Subcutaneous adipose tissue (tissue), 4 donors: Measurements from ENCODE around the gene TRIM32. TPM values are rescaled to one million over a fixed set of nuclear protein-coding genes. Genes with fewer than 3 reads are reported as not detected.

Experiments used
- total RNA-seq, 4 donors: library from RNA; depleted of rRNA; stranded (reverse); fragments of >200 nt; gene quantifications; one replicate each; pipeline ENCODE4 v1.1.0, GENCODE V29; 2016
- TF ChIP-seq, protein P1 (sequence below): fragments of 450-650 bp; IDR thresholded peaks from one replicate; pipeline ENCODE4 v1.5.1; 2016; ENCODE audit warnings: low read depth, mild to moderate bottlenecking, control low read depth, antibody characterized with exemption, moderate library complexity

Gene TRIM32
- total RNA-seq, 4 donors from 2014 or later, result 12.8 to 22.9 (median 14.3) TPM

DNA sequence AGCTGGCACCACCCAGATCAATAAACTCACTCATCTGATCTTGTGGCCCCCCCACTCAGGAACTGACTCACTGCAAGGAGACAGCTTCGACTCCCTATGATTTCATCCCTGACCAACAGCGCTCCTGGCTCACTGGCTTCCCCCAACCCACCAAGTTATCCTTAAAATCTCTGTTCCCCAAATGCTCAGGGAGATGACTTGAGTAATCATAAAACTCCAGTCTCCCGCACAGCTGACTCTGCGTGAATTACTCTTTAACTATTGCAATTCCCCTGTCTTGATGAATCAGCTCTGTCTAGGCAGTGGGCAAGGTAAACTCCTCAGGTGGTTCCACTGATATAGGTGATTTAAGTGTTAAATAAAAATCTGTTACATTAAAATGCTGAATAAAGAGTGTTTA lies 1.9 kb upstream of the TRIM32 start:
- TF ChIP-seq, protein P1, sequence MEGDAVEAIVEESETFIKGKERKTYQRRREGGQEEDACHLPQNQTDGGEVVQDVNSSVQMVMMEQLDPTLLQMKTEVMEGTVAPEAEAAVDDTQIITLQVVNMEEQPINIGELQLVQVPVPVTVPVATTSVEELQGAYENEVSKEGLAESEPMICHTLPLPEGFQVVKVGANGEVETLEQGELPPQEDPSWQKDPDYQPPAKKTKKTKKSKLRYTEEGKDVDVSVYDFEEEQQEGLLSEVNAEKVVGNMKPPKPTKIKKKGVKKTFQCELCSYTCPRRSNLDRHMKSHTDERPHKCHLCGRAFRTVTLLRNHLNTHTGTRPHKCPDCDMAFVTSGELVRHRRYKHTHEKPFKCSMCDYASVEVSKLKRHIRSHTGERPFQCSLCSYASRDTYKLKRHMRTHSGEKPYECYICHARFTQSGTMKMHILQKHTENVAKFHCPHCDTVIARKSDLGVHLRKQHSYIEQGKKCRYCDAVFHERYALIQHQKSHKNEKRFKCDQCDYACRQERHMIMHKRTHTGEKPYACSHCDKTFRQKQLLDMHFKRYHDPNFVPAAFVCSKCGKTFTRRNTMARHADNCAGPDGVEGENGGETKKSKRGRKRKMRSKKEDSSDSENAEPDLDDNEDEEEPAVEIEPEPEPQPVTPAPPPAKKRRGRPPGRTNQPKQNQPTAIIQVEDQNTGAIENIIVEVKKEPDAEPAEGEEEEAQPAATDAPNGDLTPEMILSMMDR, result no peak

DNA sequence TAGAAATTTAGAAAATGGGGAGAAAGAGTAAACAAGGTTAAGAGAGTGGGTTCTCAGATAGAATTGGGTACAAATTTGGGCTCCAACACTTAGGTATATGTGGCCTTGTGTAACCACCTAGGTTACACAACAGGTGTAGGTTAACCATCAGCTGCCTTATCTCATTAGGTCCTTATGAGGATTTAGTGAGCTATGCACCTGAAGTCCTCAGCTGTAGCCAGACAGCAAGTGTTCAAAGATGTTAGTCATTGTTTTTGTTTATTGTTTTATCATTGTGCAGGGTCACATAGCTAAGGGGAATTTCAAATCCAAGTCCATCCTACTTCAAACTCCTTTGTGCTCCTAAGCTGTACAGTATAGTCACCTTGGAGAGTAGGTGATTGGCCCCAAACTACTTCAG lies 970 bp upstream of the TRIM32 start:
- TF ChIP-seq, protein P1, result no peak

DNA sequence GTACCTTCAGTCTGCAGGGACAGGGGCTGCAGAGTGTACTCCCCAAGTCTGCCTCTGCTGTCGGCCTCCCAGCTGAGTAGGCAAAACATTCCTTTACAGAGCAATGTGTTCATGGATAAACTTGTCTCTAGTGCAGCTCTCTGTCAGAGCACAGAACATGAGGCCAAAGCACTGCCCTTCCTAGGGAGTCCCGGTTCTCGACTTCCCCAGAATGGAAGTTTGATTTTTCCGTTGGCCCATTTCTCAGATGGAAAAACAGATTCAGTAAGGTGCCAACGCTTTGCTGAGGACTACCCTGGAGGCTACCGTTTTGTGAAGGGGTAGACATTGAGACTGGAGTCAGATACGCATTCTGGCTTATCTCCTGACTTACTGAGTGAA lies 422 bp upstream of the TRIM32 start:
- TF ChIP-seq, protein P1, result no peak

DNA sequence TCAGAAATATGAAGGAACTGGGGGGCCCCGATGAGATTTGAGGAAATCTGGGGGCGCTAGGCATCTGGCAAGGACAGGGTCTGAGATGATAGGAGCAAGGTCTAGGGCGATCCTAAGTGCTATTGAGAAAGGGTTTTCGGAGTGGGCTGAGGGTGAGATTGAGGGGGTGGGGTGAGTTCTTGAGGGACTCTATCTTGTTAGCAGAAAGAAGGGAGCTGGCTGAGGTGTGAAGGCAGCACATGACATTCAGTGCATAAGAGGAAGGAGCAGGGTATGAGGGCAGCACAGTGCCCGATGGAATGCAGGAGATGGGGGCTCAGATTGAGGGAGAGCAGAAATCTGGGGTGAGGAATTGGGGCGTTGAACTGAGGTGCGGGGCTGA lies 640 bp downstream of the TRIM32 start:
- TF ChIP-seq, protein P1, result no peak

DNA sequence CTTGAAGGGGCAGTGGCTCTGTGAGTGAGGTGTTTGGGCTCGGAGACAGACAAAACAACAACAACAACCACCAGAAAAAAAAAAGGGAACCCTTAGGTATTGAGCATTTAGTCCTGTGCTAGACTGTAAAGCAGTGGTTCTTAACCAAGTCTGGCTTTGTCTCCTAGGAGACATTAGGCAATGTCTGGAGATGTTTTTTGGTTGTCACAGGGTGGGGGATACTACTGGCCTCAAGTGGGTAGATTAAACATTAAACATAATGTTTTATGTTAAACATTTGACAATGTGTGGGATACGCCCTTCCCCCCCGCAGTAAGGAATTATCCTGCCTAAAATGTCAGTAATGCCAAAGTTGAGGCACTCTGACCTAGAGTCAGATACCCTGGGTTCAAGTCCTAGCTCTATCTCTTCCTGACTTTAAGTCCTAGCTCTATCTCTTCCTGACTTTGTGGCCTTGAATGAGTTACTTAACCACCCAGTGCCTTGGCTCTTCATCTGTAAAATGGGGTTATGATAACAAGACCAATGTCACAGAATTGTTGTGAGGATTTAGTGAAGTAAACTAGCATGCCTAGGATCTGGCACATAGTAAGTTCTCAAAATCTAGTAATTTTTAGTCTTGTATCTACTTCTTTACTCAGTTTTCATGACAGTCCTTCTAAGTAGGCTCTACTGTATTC lies 1.8 kb downstream of the TRIM32 start:
- TF ChIP-seq, protein P1, result no peak

DNA sequence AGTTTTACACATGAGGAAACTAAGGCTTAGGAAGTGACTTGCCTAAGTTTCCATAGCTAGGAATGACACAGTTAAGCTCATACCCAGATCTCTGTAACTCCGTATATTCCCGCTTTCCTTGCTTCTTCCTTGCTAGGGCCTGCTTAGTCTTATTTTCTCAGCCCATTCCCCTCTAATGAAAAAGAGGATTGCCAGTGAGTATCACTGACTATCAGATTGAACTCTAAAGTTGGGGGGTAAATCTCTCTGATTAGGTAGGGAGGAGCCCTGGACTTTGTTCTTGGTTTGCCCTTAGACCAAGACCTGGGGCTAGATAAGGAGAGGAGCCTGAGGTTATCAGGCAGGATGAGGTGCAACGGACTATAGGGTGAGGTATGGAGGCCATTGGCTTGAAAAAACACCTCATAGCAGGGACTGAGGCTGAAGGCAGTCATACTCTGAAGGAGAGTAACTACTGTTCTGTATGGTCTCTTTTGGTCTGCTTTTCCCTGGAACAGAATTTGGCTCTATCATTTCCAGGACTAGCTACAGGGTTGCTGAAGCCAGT lies 2.5 kb downstream of the TRIM32 start:
- TF ChIP-seq, protein P1, result no peak

DNA sequence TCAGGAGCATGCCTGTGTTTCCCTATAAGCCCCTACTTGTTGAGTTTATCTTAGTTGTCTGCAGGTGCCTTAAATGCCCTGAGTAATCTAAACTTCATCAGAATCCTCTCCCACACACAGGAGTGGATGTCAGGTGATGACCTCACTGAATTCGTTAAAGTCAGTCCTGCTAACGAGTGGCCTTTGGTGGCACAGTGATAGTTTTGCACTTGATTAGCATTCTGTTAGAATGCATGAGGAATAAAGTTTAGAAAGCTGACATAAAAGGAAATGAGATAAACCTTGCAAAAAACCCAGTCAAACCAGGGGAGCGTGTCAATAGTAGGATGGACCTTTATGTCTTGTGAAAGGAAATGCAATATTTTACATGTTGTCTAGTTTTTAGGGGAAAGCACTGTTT lies 4.5 kb downstream of the TRIM32 start:
- TF ChIP-seq, protein P1, result no peak
